SU-DHL-6 (cell line): ENCODE data around the gene XCL2.

Experiments used
- CTCF ChIP-seq: fragments of 200-600 bp; sonication (generic); IDR thresholded peaks from one replicate; pipeline ENCODE4 v1.5.1; 2017; ENCODE audit warnings: antibody characterized with exemption, mild to moderate bottlenecking, low read length, moderate library complexity; ENCODE audit not compliant: insufficient read depth, poor library complexity, severe bottlenecking
- EZH2phosphoT487 ChIP-seq: fragments of 200-600 bp; sonication (generic), shearing (Covaris generic); conservative IDR thresholded peaks from 2 replicates; pipeline ENCODE4 v1.6.1; 2018; ENCODE audit warnings: mild to moderate bottlenecking, antibody characterized with exemption, low read length, moderate library complexity, mixed read lengths

GRCh38 chr1:168507231-168507630 is 36.6 kb downstream of the XCL2 start:
- no peak for TF ChIP-seq CTCF
- TF ChIP-seq EZH2phosphoT487 = no peak
